HG03045 (cell line): Measurements from ENCODE around the gene PLPPR1.

Source experiments
- ATAC-seq: cut with Tn5 transposase; IDR thresholded peaks from one replicate; pipeline ENCODE4 v1.9.1; 2021; ENCODE audit warnings: mild to moderate bottlenecking, moderate library complexity; ENCODE audit not compliant: unreplicated experiment

PLPPR1 gene

DNA sequence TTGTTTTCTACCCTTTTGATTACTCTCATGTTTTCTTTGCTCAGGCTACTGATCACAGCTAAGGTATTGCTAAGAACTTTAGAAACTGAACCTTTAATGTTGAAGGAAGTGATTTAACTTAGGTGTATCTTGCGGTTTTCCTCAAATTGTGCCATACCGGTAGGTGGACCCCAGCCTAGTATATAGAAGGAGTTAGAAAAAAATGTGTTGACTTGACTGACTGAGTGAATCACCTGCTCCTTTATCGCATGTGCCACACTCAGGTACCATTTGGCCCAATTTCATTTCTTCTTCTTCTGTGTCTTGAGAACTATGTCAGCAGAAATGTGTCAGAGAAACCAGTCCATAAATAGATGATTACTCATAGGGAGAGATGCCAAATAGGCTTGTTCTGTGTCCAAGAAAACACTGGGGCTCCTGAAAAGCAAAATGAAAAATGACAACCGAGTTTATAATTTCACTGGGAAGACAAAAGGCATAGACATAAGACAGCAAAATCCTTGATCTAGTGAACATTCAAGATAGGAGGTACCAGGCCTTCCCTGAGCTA is 19.4 kb downstream of the PLPPR1 start:
- ATAC-seq, result no peak

DNA sequence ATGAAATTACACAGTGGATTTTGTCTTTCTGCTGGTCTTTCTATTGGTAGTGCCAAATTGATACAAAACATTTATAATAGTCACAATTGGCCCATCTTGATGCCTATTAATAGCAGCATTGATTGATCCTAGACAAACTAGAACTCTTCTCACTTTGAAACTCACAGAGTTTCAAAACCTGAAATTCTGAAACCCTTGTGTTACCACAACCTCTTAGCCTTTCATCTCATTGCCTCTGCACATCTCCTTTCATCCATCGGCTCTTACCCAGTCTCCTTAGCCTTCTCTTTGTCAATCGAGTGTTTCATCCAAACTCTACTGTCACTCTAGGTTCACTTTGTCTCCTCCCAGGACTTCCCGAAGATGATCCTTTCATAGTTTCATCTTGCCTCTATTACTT is 22.1 kb downstream of the PLPPR1 start:
- no peak for ATAC-seq

DNA sequence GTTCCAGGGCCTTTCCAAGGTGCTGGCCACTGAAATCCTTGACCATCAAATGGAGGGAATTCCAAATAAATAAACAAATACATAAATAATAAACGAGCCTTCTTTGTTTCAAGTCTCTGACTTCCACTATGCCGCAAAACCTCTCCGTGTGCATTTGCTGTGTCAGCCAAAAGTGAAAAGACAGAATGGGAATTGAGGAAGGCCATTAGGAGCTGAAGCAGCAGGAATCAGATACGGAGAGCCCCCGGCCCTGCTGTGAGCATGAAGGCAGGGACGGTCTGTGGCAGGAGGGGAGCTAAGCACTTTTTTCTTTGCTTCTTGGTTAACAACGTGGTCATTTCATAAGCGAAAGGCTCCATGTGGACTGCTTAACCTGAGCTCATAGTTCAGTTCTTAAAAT is 26.1 kb downstream of the PLPPR1 start:
- ATAC-seq, result no peak

DNA sequence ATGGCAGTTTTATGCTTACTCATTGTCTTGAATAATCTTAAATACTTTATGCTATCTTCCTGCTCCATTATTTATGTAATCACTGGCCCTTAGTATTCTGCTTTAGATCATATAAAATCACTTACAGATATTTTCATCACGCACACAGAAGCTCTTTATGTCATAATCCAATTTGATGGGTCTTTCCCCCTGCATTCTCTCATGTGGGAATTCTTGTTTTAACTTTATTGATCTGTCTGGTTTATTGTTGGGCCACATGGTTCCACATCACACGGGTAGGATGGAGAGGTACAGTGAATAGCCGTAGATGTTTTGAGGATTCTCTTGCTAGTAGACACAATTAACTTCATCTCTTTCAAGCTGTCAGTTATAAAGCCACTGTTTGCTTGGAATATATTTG is 27.0 kb downstream of the PLPPR1 start:
- ATAC-seq, result no peak

DNA sequence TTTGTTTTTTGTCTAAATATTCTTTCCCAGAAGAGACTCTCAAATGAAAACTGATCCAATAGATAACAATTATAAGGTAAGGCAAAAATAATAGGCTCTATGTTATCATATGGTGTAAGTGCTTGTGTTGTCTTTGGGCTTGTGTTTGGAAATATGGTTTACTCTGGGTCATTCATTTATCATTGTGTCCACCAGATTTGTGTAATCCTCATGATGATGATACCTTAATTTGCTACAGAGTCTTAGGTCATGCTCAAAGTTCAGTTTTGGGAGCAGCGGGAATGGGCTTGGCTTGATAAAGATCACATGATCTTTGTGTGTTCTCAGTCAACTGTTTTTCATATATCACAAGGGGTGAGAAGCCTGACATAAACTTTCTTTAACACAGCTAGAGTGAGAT is 34.2 kb downstream of the PLPPR1 start:
- no peak for ATAC-seq

DNA sequence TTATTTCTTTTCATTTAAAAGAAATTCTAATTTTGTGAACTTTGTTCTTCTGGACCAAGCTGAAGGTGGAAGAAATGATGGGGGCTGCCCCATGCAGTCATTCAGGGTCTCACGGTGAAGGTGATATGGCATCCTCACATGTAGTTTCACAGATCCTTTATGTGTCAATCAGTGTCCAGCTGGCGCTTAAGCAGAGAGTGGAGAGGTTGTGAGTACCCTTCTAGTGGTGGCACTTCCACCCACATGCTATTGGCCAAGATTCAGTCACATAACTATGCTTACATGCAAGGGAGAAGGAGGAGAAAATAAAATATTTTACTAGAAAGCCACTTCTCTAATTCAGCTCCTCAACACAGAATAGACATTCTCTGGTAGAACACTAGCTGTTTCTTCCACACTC is 34.7 kb downstream of the PLPPR1 start:
- no peak for ATAC-seq

DNA sequence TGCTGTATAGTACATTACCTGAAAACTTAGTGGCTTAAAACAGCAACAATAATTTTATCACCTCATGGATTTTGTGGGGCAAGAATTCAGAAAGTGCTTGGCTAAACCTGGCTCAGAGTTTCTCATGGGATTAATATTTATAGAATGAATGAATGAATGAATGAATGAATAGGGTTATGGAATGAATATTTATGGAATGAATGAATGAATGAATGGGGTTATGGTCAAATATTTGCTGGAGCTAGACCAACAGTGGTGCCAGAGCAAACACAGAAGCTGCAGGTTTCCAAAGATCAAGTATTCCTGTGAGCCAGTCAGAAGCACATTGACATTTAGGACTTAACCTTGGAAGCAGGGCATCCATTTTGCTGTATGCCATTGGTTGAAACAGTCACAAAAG is 35.7 kb downstream of the PLPPR1 start:
- no peak for ATAC-seq

DNA sequence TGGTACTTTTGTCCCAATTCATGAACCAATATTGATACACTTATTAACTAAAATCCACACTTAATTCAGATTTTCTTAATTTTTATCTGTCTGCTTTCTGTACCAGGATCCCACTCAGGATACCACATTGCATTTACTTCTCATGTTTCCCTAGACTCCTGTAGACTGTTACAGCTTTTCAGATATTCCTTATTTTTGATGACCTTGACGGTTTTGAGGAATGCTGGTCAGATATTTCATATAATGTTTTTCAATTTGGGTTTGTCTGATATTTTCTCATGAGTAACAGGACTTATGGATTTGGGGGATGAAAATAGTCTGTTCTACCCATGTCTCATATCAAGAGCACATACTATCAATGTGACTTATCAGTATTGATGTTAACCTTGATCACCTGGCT is 37.4 kb downstream of the PLPPR1 start:
- ATAC-seq, result no peak

DNA sequence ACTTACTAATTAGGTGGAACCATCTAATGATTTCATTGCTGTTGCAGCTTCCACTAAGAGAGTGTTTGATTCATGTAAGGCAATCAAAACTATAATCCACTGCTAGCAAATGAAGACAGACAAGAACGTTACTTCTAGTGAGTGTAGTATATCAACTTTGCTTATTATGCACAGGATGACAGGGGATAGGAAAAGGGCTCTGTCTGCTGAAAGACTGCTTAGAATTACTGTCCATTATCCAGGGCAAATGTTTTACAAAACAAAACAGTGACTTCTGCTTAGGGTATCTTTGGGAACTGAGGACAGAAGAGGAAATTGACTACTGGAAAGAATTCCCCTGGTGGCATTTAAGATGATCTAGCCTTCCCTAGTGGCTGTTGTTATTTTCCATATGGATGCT is 40.2 kb downstream of the PLPPR1 start:
- no peak for ATAC-seq

DNA sequence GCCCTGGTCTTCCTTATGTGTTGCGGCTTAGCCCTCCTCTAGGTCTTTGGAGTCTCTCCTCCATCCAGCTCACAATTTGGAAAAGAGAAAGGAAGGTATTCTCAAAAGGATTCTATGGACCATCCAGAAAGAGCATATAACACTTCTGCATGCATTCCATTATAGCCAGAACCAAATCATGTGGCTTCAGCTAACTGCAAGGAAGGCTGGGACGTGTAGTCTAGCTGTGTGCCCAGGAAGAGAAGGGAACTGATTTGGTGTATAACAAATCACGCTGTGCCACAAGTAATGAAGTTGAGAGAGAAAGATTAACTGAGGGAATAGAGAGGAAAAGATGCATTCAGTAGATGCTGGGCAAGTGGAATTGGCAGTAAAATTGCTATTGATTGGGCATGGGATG is 43.7 kb downstream of the PLPPR1 start:
- ATAC-seq, result no peak

DNA sequence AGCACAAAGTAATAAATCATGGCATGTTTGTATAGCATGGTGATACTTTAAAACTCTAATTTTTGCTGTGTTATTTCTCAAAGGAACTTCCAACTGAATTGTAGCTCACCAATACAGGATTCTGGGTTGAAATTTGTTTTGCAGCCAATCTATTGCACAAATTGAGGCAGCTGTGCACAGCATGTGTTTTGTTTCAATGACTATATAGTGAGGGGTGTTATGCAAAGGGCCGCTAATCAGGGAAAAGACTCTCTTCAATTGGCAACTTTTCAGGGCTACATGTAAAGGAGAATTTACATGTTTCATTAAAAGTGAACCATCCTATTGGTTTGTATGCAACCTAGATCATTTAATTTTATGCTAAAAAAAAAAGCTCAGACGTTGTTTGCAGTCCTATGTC is 44.6 kb downstream of the PLPPR1 start:
- no peak for ATAC-seq

DNA sequence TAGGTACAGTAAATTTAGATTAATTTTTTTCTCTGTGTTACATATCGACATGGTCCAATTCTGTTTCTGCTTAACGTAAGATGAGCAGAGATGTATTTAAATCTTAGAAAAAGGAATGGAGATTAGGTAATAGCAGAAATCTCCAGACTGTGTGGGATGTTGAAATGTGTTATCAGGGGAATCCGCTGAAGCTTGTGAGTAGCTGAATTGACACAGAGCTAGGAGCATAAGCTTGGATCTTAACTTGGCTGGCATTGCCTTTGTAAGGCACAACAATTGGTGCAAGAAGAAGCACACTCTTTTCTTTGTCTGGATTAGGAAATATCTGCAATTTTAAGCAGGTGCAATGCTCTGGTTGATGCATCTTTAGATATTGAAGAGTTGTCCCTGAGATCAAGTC is 53.1 kb downstream of the PLPPR1 start:
- ATAC-seq, result no peak

DNA sequence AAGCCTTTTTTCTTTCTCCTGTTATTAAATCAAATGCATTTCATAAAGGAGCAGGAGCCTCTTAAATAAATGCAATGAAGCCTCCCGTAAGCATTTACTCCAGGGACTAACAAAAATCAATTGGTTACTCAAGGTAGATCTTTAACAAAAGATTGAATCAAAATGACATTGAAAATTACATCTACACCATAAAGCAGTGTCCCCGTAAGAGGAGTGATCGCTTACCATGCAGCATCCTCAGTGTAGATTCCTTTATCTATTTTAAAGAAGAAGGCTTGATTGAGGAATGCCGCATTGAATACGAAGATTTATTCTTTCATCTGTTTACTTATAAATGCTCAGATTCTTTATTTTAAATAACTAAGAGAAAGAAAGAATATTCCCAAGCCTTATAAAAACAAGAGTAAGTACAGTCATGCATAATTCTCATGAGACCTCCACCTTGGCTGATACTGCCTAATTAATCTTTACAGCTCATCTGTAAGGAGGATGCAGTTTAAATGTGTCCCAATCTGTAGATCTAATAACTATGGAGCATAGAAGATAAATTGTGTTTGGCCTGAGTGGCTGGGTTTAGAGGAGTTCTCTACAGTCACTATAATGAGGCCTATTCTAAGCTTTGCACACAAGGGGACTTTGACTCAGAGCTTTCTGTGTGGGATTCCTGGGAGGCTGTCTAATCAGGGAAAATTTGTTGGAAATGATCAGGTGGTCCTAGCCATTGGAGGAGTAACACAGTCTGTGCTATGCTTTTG is 55.1 kb downstream of the PLPPR1 start:
- no peak for ATAC-seq

DNA sequence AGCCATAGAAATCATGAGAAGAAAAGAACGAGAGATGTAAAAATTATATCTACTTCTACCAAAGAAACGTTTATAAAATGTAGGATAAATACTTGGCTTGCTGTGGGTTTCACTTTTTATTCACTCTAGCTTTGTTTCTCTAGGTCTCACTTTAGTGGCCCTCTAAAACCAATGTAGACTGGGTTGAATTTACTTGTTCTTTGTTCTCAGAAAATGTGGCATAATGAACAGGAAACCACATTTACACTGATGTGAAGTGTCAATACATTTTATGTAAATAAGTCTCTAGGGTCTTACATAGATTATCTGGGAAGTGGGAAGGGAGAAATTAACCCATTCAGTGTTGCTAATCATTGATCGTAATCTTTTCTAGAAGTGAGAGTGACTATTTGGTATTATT is 58.9 kb downstream of the PLPPR1 start:
- no peak for ATAC-seq

DNA sequence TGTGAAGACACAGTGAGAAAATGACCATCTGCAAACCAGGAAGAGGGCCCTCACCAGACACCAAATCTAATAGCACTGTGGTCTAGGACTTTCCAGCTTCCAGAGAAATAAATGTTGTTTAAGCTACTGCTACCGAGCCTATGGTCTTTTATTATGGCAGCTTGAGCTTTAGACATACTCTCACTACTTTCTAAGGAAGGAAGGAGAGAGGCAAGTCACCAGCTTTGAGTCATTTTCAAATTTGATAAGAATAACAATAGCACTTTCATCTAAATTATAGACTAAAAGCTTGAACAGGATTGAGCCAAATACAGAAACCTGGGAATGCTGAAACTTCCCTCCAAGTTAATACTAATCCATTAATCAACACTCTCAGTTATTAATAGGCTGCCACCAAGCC is 64.4 kb downstream of the PLPPR1 start:
- no peak for ATAC-seq

DNA sequence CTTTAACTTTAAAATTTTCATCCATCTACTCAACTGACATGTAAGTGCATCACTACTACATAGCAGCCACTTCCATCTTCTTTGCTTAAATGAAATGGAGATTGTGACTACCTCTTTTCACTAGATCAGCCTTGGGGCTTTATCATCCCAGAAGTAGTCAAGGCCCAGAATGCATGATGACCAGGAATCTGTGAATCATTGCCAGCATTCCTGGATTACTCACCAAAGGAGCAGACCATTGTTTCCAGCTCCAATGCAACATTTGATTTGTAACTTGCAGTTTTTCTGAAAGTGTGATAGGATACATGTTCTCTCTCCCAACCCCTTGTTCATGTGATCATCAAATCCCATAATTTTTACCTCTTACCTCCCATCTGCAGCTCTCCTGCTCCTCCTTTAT is 65.1 kb downstream of the PLPPR1 start:
- no peak for ATAC-seq

DNA sequence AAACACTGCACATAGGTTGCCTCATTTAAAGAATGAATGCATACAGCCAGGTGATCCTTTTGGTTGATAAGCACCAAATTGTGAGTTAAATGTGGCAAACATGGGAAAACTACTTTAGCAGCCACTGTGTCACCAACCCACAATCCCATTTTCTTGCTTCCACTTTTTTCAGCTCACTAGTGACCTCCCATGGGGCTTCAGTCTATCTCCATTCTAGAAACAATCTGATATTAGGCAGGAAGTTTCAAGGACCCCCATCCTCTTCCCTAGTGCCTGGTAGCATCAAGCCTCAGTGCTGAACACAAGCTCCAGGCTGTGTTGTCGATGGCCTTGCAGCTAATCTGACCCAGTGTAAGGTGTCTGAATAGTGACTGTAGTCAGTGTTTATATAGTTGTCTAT is 66.2 kb downstream of the PLPPR1 start:
- no peak for ATAC-seq

DNA sequence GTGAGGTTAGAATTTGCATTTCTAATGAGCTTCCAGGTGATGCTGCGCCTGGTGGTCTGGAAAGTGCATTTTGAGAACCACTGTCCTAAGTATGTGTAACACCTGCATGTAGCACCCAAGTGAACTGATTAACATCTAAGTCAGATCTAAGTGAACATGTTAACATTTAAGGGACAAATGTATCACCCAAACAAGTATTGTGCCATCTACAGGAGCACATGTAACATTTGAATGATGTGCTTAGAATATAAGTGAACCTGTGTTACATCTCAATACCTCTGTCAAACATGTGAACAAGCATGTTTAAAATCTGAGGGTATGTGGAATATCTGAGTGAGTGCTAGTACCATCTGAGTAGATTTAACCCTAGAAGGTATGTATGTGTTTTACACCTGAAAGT is 68.7 kb downstream of the PLPPR1 start:
- ATAC-seq, result no peak

DNA sequence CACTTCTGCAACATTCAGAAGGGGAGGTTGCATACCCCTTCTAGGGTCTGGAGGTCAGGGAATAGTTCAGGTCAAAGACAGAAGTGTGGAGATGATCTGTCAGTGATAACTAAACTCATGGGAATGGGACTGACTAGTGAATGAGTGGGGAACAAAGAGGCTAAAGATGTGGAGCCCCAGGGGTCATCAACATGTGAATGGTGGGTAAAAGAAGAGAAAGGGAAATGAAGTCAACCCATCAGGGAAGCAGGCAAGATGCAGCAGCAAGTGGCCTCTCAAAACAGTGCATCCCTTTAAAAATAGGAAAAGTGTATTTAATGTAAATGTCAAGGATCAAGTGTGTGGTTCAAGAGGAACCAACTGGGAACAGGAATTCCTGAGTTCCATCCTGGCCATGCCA is 69.9 kb downstream of the PLPPR1 start:
- no peak for ATAC-seq

DNA sequence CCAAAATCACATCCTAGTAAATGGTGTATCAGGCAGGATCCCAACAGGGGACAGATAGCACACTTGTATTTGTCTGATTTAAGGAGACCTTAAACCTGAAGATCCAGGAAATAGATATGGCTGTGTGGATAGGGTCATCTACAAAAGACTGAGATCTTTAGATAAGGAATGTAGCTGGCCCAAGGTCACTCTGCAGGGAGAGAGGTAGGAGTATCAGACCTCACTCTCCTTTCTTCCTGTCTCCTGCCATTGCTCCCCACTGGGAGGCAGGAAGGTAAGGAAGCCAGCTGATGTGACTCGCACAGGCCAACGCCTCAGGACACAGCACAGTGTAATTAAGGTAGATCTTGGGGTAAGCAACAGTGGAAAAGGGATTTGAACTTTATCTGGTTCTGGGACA is 85.8 kb downstream of the PLPPR1 start:
- ATAC-seq, result no peak

DNA sequence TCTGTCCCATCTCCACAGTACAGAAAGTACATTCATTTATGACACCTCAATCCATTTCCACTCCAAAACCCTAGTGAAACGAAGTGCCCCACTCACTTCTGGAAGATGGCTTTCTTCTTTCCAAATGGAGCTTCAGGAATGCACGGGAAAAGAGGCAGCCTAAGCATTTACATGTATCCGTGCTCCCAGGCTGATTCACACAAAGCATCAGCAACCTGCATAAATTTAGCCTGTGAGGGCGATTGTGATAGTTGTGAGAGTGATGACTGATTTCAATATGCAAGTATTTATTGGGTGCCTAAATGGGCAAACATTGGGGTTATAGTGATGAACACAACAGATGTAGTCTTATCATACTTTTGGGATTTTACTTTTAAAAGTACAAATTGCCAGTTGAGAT is 86.6 kb downstream of the PLPPR1 start:
- ATAC-seq, result no peak

DNA sequence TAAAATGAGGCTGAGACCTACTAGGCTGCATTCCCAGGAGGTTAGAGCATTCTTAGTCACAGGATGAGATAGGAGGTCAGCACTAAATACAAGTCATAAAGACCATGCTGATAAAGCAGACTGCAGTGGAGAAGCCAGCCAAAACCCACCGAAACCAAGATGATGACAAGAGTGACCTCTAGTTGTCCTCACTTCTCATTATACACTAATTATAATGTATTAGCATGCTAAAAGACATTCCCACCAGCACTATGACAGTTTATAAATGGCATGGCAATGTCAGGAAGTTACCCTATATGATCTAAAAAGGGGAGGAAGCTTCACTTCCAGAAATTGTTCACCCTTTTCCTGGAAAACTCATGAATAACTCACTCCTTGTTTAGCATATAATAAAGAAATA is 88.6 kb downstream of the PLPPR1 start:
- no peak for ATAC-seq

DNA sequence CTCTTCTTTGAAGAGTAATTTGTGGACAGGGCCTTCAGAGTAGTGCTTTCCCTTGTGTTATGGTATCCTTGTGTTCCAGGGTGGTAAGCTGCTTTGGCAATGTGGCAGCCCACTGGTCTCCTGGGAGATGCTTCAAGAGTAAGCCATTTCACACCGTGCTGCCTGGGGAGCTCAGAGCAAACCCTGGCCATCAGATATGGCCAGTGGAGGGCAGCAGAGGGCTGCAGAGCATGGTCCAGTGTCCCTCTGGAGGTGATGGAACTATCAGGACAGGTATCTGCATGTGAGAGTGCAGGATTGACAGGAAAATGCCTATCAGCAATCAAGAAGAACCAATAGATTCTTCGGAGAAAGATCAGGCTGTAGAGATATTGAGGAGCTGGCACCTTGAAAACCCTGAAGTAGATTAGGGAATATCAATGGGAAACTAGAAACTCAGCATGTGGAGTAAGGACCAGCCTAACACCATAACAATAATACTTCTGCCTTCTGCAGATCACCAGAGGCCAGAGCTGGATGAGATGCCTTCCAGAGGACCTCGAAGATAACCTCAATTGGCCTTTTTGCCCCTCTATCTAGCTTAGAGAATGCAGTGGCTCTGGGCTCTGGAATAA is 90.8 kb downstream of the PLPPR1 start:
- ATAC-seq, result peak; percentile 67
